AG10803 (cell line): ENCODE results near the gene HIGD1B.

Experiments
- DNase-seq: peaks from one replicate; pipeline ENCODE4 v3.0.0; 2010; ENCODE audit warnings: low read depth
- H3K4me3 ChIP-seq: 2 replicates; pipeline ENCODE4 v1.5.1; 2011; ENCODE audit warnings: mild to moderate bottlenecking, low read length, control low read depth
- TF ChIP-seq, protein P1 (sequence below): conservative IDR thresholded peaks from 2 replicates; pipeline ENCODE4 v1.5.1; 2011; ENCODE audit warnings: mild to moderate bottlenecking, low read length, control low read depth, inconsistent platforms

Gene HIGD1B

DNA sequence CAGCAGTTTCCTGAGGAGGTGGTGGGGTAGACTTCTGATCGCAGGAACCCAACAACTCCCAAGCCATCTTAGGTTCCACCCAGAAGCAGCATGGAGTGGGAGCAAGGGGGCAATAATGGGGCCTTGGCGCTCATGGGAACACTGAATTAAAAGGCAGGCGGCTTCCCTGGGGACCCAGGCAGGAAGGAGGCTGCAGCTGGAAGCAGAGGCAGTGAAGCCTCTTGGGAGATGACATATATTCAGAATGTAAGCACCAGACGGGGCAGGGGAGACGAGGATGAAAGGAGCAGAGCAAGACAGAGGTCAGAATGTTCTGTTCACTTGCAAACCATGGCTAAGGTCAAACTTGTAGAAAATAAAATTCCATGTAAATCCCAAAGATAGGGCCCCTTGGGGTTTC lies 2.9 kb downstream of the HIGD1B start:
- TF ChIP-seq, protein P1, sequence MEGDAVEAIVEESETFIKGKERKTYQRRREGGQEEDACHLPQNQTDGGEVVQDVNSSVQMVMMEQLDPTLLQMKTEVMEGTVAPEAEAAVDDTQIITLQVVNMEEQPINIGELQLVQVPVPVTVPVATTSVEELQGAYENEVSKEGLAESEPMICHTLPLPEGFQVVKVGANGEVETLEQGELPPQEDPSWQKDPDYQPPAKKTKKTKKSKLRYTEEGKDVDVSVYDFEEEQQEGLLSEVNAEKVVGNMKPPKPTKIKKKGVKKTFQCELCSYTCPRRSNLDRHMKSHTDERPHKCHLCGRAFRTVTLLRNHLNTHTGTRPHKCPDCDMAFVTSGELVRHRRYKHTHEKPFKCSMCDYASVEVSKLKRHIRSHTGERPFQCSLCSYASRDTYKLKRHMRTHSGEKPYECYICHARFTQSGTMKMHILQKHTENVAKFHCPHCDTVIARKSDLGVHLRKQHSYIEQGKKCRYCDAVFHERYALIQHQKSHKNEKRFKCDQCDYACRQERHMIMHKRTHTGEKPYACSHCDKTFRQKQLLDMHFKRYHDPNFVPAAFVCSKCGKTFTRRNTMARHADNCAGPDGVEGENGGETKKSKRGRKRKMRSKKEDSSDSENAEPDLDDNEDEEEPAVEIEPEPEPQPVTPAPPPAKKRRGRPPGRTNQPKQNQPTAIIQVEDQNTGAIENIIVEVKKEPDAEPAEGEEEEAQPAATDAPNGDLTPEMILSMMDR, result no peak
- no peak overlapping the region for H3K4me3 ChIP-seq
- DNase-seq, result no peak

GRCh38 chr17:44854192-44854591 lies 6.5 kb downstream of the HIGD1B start:
- no peak for DNase-seq
- H3K4me3 ChIP-seq, result no peak overlapping the region
- TF ChIP-seq, protein P1, result no peak

- no peak for DNase-seq
- TF ChIP-seq, protein P1, result no peak
Observed at GRCh38 chr17:44859701-44860100, 12.0 kb downstream of the HIGD1B start.

GRCh38 chr17:44862278-44862914 lies 14.7 kb downstream of the HIGD1B start:
- no peak for DNase-seq
- no peak overlapping the region for H3K4me3 ChIP-seq
- TF ChIP-seq, protein P1, result no peak

More at GRCh38 chr17:44859701-44860100, 12.0 kb downstream of the HIGD1B start:
- no peak overlapping the region for H3K4me3 ChIP-seq

DNA sequence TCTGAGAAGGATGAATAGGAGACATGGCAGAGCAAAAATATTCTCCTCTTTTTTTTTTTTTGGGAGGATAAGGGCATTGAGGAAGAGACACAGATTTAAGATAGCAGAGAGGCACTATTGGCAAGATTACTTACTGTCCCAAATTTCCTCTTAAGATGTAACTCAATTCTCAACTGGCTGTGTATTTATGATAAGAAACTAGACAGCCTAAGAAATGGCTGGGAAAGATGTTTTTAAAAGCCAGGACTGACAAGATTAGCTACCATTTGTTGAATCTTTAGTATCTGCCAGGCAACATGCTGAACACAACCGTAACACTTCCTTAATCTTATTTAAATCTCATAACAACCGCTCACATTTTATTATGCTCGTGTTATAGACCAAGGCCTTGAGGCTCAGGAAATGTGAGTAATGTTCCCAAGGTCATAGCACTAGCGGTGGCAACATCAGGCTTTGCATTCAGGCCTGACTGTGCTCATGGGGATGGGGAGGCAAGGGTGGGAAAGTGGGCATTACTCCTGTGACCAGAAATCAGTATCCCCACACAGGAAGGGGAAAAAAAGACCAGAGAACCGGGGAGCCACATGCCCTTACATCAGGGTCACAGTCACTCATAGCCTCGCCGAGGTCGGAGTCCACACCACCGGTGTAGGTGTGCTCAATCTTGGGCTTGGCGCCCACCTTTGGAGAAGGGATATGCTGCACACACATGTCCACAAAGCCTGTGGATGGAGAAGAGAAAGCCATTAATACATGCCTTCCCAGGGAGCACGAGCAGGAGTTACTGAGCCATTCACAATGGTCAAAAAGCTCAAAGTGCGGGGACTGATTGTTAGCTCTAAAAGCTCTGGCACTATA lies 15.6 kb downstream of the HIGD1B start:
- no peak overlapping the region for H3K4me3 ChIP-seq
- no peak for DNase-seq
- TF ChIP-seq, protein P1, result no peak

- no peak for DNase-seq
- TF ChIP-seq, protein P1, result no peak
- H3K4me3 ChIP-seq, result no peak overlapping the region
Observed at GRCh38 chr17:44864831-44865230, 17.1 kb downstream of the HIGD1B start.

DNA sequence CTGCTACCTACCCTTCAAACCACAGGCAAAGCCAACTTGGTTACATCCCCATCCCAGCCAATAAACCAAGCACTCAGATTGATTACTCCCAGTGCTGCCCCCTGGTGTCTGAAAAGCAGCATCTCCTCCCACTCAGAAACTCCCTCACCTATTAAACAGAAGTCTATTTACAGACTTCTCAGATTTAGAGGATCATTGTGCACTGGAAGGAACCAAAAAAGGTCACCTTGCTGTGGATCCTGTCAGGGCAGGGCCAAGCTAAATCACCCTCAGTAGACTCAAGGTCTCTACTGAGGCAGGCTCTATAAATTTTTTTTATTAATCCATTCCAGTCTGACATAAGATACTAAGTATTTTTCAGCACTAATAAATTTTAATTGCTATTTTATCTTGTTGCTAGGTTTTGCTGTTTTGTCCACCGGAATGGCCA lies 17.6 kb downstream of the HIGD1B start:
- H3K4me3 ChIP-seq, result no peak overlapping the region
- peak; percentile 76 for DNase-seq
- TF ChIP-seq, protein P1, result peak; percentile 91
